KMS-11 (cell line): Measurements from ENCODE around the gene LRCOL1.

ENCODE experiments used
- H2AFZ ChIP-seq: fragments of 200-600 bp; sonication (generic); 2 replicates; pipeline ENCODE4 v1.6.1; 2016; ENCODE audit warnings: antibody characterized with exemption, mixed run types, low read depth
- H3K27ac ChIP-seq: fragments of 200-600 bp; sonication (generic); 2 replicates; pipeline ENCODE4 v1.6.1; 2016; ENCODE audit warnings: mild to moderate bottlenecking, mixed run types
- H3K27me3 ChIP-seq: fragments of 200-600 bp; sonication (generic); 2 replicates; pipeline ENCODE4 v1.6.1; 2017; ENCODE audit warnings: mild to moderate bottlenecking, low read depth, mixed run types, moderate library complexity; ENCODE audit not compliant: insufficient read depth
- H3K36me3 ChIP-seq: fragments of 200-600 bp; sonication (generic); 2 replicates; pipeline ENCODE4 v1.6.1; 2017; ENCODE audit warnings: mild to moderate bottlenecking, mixed run types; ENCODE audit not compliant: insufficient read depth
- H3K4me1 ChIP-seq: fragments of 200-600 bp; sonication (generic); 2 replicates; pipeline ENCODE4 v1.6.1; 2016; ENCODE audit warnings: mild to moderate bottlenecking, low read depth, mixed run types; ENCODE audit not compliant: poor library complexity, severe bottlenecking
- H3K4me2 ChIP-seq: fragments of 200-600 bp; sonication (generic); 2 replicates; pipeline ENCODE4 v1.7.0; 2016; ENCODE audit warnings: mild to moderate bottlenecking, mixed run types
- H3K4me3 ChIP-seq: fragments of 200-600 bp; sonication (generic); IDR thresholded peaks from 2 replicates; pipeline ENCODE4 v1.6.1; 2017; ENCODE audit warnings: low read depth, low read length, mixed read lengths; ENCODE audit not compliant: insufficient read depth
- H3K79me2 ChIP-seq: fragments of 200-600 bp; sonication (generic); 2 replicates; pipeline ENCODE4 v1.6.1; 2016; ENCODE audit warnings: low read depth, mixed run types; ENCODE audit not compliant: insufficient read depth
- H3K9ac ChIP-seq: fragments of 200-600 bp; sonication (generic); 2 replicates; pipeline ENCODE4 v1.6.1; 2016; ENCODE audit warnings: mild to moderate bottlenecking, mixed run types
- H4K20me1 ChIP-seq: fragments of 200-600 bp; sonication (generic); 2 replicates; pipeline ENCODE4 v1.6.1; 2016; ENCODE audit warnings: mild to moderate bottlenecking, mixed run types; ENCODE audit not compliant: insufficient read depth
- CTCF ChIP-seq: fragments of 200-600 bp; sonication (generic); conservative IDR thresholded peaks from 2 replicates; pipeline ENCODE4 v1.6.1; 2017; ENCODE audit warnings: low read depth, mild to moderate bottlenecking, antibody characterized with exemption, low read length, moderate library complexity, mixed read lengths

LRCOL1 gene

GRCh38 chr12:132641811-132642650 lies 31.6 kb upstream of the LRCOL1 start:
- TF ChIP-seq CTCF: no peak
- Histone ChIP-seq H2AFZ (no peak overlapping the region), H3K79me2 (no peaks in the 10 kb centered on the region), H3K36me3 (no peaks in the 10 kb centered on the region; the same call in 1 of the 2 replicates), H3K4me1 (no peaks in the 10 kb centered on the region), H3K9ac (no peak overlapping the region), H3K27me3 (no peaks in the 10 kb centered on the region), H3K4me2 (no peak overlapping the region), H3K27ac (no peak overlapping the region), H4K20me1 (no peaks in the 10 kb centered on the region), H3K4me3 (no peak overlapping the region)

GRCh38 chr12:132640936-132641335 lies 30.6 kb upstream of the LRCOL1 start:
- Histone ChIP-seq H3K4me1 (no peaks in the 10 kb centered on the region), H4K20me1 (no peaks in the 10 kb centered on the region), H3K27ac (no peak overlapping the region), H3K36me3 (no peaks in the 10 kb centered on the region; the same call in 1 of the 2 replicates), H2AFZ (no peak overlapping the region), H3K79me2 (no peaks in the 10 kb centered on the region), H3K4me2 (no peak overlapping the region), H3K9ac (no peak overlapping the region), H3K4me3 (no peak overlapping the region), H3K27me3 (no peaks in the 10 kb centered on the region)
- no peak for TF ChIP-seq CTCF

- no peak overlapping the region for H3K4me2 ChIP-seq
- no peaks in the 10 kb centered on the region for H4K20me1 ChIP-seq
- no peak overlapping the region for H3K4me3 ChIP-seq
- H3K27me3 ChIP-seq: no peaks in the 10 kb centered on the region
- no peak for TF ChIP-seq CTCF
- H3K9ac ChIP-seq: no peak overlapping the region
- no peaks in the 10 kb centered on the region; the same call in 1 of the 2 replicates for H3K36me3 ChIP-seq
- no peak overlapping the region for H2AFZ ChIP-seq
- H3K79me2 ChIP-seq: no peaks in the 10 kb centered on the region
- no peaks in the 10 kb centered on the region for H3K4me1 ChIP-seq
- no peak overlapping the region for H3K27ac ChIP-seq
These were observed 29.7 kb upstream of the LRCOL1 start for GRCh38 chr12:132639956-132640520.

GRCh38 chr12:132638541-132639408 lies 28.4 kb upstream of the LRCOL1 start:
- no peaks in the 10 kb centered on the region for H3K4me1 ChIP-seq
- no peaks in the 10 kb centered on the region; the same call in 1 of the 2 replicates for H3K36me3 ChIP-seq
- no peak overlapping the region for H3K4me3 ChIP-seq
- H3K27me3 ChIP-seq: no peaks in the 10 kb centered on the region
- H3K9ac ChIP-seq: no peak overlapping the region
- H2AFZ ChIP-seq: no peak overlapping the region
- H3K79me2 ChIP-seq: no peaks in the 10 kb centered on the region
- TF ChIP-seq CTCF: peak; percentile 59
- H3K27ac ChIP-seq: no peak overlapping the region
- no peak overlapping the region for H3K4me2 ChIP-seq
- no peaks in the 10 kb centered on the region for H4K20me1 ChIP-seq
